Measurements from ENCODE around the gene BAG3. TPM values are rescaled to one million over a fixed set of nuclear protein-coding genes. Genes with fewer than 3 reads are reported as not detected.

Gene BAG3
- total RNA-seq, 1 experiment from 2014 or later: 57.6 TPM

DNA sequence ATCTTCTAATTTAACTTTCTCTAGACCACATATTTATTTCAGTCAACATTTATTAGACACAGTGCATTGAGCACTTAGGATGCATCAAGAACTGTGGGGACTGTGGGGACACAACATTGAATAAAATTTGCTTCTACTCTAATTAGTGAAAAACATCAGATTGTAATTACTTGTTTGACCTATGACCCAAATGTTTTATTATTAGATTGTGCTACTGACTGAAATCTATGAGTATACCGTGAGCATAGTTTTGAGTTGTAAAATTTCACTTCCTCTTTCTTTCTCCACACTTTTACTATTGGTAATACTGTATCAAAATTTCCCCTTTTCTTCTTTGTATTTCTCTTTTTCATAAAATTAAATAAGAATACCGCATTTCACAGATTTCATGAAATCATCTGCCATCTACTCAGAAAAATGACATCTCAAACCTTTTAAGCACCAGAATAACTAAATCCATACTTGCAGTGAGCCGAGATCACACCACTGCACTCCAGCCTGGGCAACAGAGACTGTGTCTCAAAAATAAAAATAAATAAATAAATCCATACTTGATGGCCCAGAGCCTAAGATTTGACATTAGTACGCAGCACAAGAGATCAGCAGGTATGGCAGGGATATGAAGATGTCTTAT is 49.3 kb downstream of the BAG3 start:
- H3K27ac ChIP-seq (ENCODE audit: low read depth, low read length, poor library complexity, severe bottlenecking): no peak overlapping the region
- H3K4me3 ChIP-seq (ENCODE audit: low read depth, low read length, poor library complexity, severe bottlenecking): no peak overlapping the region
- intact Hi-C loops (cut with micrococcal nuclease; ENCODE audit: unreplicated experiment): no loop called here
- no peak for DNase-seq (ENCODE audit: low spot score)
- no TSS peak for BruUV-seq (replicated peaks)
- no peaks in the 10 kb centered on the region for H3K36me3 ChIP-seq (ENCODE audit: insufficient read depth, low read length, poor library complexity, severe bottlenecking)
- no peak for TF ChIP-seq EZH2 (IDR thresholded peaks at IDR 0.05; ENCODE audit: borderline replicate concordance, low read depth, low read length, poor library complexity, severe bottlenecking)
- TF ChIP-seq, protein P1, sequence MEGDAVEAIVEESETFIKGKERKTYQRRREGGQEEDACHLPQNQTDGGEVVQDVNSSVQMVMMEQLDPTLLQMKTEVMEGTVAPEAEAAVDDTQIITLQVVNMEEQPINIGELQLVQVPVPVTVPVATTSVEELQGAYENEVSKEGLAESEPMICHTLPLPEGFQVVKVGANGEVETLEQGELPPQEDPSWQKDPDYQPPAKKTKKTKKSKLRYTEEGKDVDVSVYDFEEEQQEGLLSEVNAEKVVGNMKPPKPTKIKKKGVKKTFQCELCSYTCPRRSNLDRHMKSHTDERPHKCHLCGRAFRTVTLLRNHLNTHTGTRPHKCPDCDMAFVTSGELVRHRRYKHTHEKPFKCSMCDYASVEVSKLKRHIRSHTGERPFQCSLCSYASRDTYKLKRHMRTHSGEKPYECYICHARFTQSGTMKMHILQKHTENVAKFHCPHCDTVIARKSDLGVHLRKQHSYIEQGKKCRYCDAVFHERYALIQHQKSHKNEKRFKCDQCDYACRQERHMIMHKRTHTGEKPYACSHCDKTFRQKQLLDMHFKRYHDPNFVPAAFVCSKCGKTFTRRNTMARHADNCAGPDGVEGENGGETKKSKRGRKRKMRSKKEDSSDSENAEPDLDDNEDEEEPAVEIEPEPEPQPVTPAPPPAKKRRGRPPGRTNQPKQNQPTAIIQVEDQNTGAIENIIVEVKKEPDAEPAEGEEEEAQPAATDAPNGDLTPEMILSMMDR (conservative IDR thresholded peaks at IDR 0.05; ENCODE audit: low read depth, low read length): no peak
- CTCF ChIA-PET: no interaction called here
- no peaks in the 10 kb centered on the region for H3K4me1 ChIP-seq (ENCODE audit: insufficient read depth, low read length, poor library complexity, severe bottlenecking)
- no peaks in the 10 kb centered on the region for H3K27me3 ChIP-seq (replicated peaks; ENCODE audit: insufficient read depth, low read depth, low read length, poor library complexity)
- H3K9me3 ChIP-seq (ENCODE audit: low read depth, low read length, poor library complexity, severe bottlenecking): no peaks in the 10 kb centered on the region
- POLR2A ChIA-PET (ENCODE audit: low non-redundant PET): no interaction called here

DNA sequence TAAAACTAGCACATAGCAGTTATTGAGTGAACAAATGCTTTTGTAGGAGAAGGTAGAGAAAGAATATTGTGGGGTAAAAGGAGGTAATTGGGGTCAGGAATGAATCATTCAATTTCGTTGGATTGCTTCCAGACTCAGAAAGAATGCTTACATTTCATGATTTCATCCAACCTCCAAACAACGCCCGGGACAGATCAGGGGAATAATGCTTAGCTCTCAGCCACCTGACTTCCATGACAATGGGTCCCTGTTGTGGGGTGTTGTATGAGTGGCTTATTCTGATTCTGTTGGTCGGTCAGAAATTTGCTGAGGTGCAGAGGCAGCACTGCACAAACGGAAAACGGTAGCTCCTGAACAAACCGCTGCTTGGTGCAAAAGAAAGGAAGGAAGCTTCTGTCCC is 50.7 kb downstream of the BAG3 start:
- no peak for DNase-seq (ENCODE audit: low spot score)
- no peaks in the 10 kb centered on the region for H3K36me3 ChIP-seq (ENCODE audit: insufficient read depth, low read length, poor library complexity, severe bottlenecking)
- ChIA-PET POLR2A (ENCODE audit: low non-redundant PET) (no interaction called here), CTCF (no interaction called here)
- H3K27me3 ChIP-seq (replicated peaks; ENCODE audit: insufficient read depth, low read depth, low read length, poor library complexity): no peaks in the 10 kb centered on the region
- H3K4me3 ChIP-seq (ENCODE audit: low read depth, low read length, poor library complexity, severe bottlenecking): no peak overlapping the region
- H3K9me3 ChIP-seq (ENCODE audit: low read depth, low read length, poor library complexity, severe bottlenecking): no peaks in the 10 kb centered on the region
- H3K4me1 ChIP-seq (ENCODE audit: insufficient read depth, low read length, poor library complexity, severe bottlenecking): no peaks in the 10 kb centered on the region
- no peak overlapping the region for H3K27ac ChIP-seq (ENCODE audit: low read depth, low read length, poor library complexity, severe bottlenecking)
- intact Hi-C loops (cut with micrococcal nuclease; ENCODE audit: unreplicated experiment): no loop called here
- no TSS peak for BruUV-seq (replicated peaks)
- no peak for TF ChIP-seq EZH2 (IDR thresholded peaks at IDR 0.05; ENCODE audit: borderline replicate concordance, low read depth, low read length, poor library complexity, severe bottlenecking)
- TF ChIP-seq, protein P1 (conservative IDR thresholded peaks at IDR 0.05; ENCODE audit: low read depth, low read length): no peak

DNA sequence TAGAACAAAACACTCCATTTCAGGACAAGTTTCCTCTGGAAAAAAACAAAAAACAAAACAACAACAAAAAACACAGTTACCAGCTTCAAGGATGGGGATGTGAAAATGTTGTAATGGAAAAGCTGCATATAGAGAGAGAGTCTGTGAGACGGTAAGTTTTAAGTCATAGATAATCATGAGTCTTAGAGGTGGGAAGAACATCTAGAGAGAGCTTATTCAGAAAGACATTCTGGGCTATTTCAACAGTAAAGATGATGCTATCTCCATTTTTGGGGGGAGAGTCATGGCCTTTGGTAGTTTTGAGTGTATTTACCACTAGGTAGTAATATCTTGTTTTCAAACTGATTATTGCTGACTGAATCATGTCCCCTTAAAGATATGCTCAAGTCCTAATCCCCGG is 51.4 kb downstream of the BAG3 start:
- Histone ChIP-seq H3K4me1 (ENCODE audit: insufficient read depth, low read length, poor library complexity, severe bottlenecking) (no peaks in the 10 kb centered on the region), H3K9me3 (ENCODE audit: low read depth, low read length, poor library complexity, severe bottlenecking) (no peaks in the 10 kb centered on the region), H3K36me3 (ENCODE audit: insufficient read depth, low read length, poor library complexity, severe bottlenecking) (no peaks in the 10 kb centered on the region), H3K27me3 (replicated peaks; ENCODE audit: insufficient read depth, low read depth, low read length, poor library complexity) (no peaks in the 10 kb centered on the region), H3K27ac (ENCODE audit: low read depth, low read length, poor library complexity, severe bottlenecking) (no peak overlapping the region), H3K4me3 (ENCODE audit: low read depth, low read length, poor library complexity, severe bottlenecking) (no peak overlapping the region)
- TF ChIP-seq, protein P1 (conservative IDR thresholded peaks at IDR 0.05; ENCODE audit: low read depth, low read length): no peak
- TF ChIP-seq EZH2 (IDR thresholded peaks at IDR 0.05; ENCODE audit: borderline replicate concordance, low read depth, low read length, poor library complexity, severe bottlenecking): no peak
- POLR2A ChIA-PET (ENCODE audit: low non-redundant PET): no interaction called here
- intact Hi-C loops (cut with micrococcal nuclease; ENCODE audit: unreplicated experiment): no loop called here
- no peak for DNase-seq (ENCODE audit: low spot score)
- CTCF ChIA-PET: no interaction called here
- BruUV-seq (replicated peaks): no TSS peak
